Testis (tissue), 2 donors: ENCODE data around the gene SSBP3.

Source experiments
- POLR2A ChIP-seq: fragments of 450-650 bp; IDR thresholded peaks from one replicate; pipeline ENCODE4 v1.6.1; 2017; ENCODE audit warnings: antibody characterized with exemption, mild to moderate bottlenecking, moderate library complexity
- TF ChIP-seq, protein P1 (sequence below), 3 experiments: fragments of 450-650 bp in 2 of 3; fragments of 200-600 bp in 1 of 3; sonication (generic) in 1 of 3; IDR thresholded peaks; one replicate each; pipeline ENCODE4 v1.5.1; 2016 to 2019; ENCODE audit warnings: antibody characterized with exemption in 3 of 3, mild to moderate bottlenecking in 2 of 3, moderate library complexity in 1 of 3

DNA sequence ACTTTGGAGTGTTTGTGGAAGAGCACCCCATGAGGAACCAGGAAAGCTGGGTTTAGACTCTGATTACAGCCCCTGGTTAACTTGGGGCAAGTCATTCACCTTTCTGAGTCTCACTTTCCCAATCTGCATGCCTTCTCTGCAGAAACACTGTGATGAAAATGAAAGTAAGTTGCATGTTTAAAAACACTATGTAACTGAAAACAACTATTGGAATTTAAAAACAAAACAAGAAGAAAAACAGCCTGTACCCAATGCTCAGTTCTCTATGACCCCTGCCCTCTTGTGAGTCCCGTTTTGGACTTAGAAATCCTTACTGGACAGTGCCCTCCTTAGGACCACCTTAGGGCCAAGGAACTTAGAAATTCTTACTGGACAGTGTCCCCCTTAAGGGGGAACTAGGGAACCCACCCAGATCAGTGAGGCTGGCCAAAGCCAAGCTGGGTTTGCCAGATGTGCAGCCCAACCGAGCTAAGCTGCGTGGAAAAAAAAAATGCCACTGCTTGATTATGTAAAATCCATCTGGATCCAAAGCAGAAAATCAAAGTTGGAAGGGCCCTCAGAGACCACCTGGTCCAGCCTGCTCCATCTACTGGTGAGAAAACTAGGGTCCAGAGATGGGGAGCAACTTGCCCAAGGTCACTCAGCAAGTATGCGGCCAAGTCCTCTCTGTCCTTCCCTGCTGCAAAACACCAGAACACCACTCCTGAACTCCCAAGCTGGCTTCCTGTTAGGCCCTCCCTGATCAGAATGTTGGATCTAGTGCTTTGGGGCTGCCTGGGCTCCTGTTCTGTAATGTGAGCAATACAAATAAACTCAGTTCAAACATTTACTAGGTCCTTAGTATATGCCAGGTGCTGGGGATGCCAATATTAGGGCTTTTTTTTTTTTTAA, 128.5 kb downstream of the SSBP3 start:
- TF ChIP-seq, protein P1, sequence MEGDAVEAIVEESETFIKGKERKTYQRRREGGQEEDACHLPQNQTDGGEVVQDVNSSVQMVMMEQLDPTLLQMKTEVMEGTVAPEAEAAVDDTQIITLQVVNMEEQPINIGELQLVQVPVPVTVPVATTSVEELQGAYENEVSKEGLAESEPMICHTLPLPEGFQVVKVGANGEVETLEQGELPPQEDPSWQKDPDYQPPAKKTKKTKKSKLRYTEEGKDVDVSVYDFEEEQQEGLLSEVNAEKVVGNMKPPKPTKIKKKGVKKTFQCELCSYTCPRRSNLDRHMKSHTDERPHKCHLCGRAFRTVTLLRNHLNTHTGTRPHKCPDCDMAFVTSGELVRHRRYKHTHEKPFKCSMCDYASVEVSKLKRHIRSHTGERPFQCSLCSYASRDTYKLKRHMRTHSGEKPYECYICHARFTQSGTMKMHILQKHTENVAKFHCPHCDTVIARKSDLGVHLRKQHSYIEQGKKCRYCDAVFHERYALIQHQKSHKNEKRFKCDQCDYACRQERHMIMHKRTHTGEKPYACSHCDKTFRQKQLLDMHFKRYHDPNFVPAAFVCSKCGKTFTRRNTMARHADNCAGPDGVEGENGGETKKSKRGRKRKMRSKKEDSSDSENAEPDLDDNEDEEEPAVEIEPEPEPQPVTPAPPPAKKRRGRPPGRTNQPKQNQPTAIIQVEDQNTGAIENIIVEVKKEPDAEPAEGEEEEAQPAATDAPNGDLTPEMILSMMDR (IDR thresholded peaks at IDR 0.05) = no peak
- TF ChIP-seq POLR2A = no peak
